IMR-90 (cell line): ENCODE measurements around the gene CCL4L2. TPM values are rescaled to one million over a fixed set of nuclear protein-coding genes. Genes with fewer than 3 reads are reported as not detected.
"Not testable (repeated sequence)": the region's sequence is repeated elsewhere in the genome, so short reads cannot be mapped to it uniquely, and the experiment has no call there.

ENCODE experiments used
- ATAC-seq: fragments of 200-7000 bp; cut with Tn5 transposase; 2 replicates; pipeline ENCODE4 v1.9.1; 2020; ENCODE audit warnings: low read depth, mild to moderate bottlenecking, moderate library complexity
- Bru-seq: library from RNA; stranded (reverse); fragments of 400-500 nt; gene quantifications from one replicate; lab custom pipeline; 2021; lab: Mats Ljungman, UMichigan
- BruChase-seq, 2 experiments: library from RNA; stranded (reverse); fragments of 400-500 nt; gene quantifications; one replicate each; lab custom pipeline; 2021; lab: Mats Ljungman, UMichigan
- BruUV-seq: library from RNA; stranded (reverse); fragments of 400-500 nt; replicated peaks from 2 replicates; lab custom pipeline; 2021; lab: Mats Ljungman, UMichigan
- CTCF ChIA-PET: fragments of 300-600 bp; formaldehyde crosslinking; extraction: SDS; loops from one replicate; lab custom pipeline; 2021; ENCODE audit warnings: antibody characterized with exemption; lab: Yijun Ruan, JAX
- POLR2A ChIA-PET: fragments of 300-600 bp; sonication (Branson Sonifier 250); formaldehyde crosslinking; loops from one replicate; lab custom pipeline; 2022; ENCODE audit warnings: antibody characterized with exemption; ENCODE audit not compliant: unreplicated experiment; lab: Charles Lee
- DNase-seq: peaks from one replicate; pipeline ENCODE4 v3.0.0; 2013
- H2AFZ ChIP-seq: replicated peaks from 2 replicates; pipeline ENCODE3; 2013; ENCODE audit warnings: low read length, mild to moderate bottlenecking; ENCODE audit not compliant: poor library complexity
- H2AK5ac ChIP-seq: 2 replicates; pipeline ENCODE4 v1.6.1; 2013; ENCODE audit warnings: low read depth, low read length, inconsistent platforms
- H2AK9ac ChIP-seq: replicated peaks from 2 replicates; pipeline ENCODE3; 2013; ENCODE audit warnings: mild to moderate bottlenecking, low read depth, low read length, moderate library complexity; ENCODE audit not compliant: poor library complexity
- H2BK120ac ChIP-seq: 2 replicates; pipeline ENCODE4 v1.6.1; 2013; ENCODE audit warnings: low read depth, low read length, inconsistent platforms
- H2BK15ac ChIP-seq: 3 replicates; pipeline ENCODE4 v1.6.1; 2013; ENCODE audit warnings: low read depth, low read length, inconsistent platforms
- H2BK20ac ChIP-seq: 2 replicates; pipeline ENCODE4 v1.6.1; 2013; ENCODE audit warnings: low read depth, mild to moderate bottlenecking, inconsistent platforms, low read length, moderate library complexity
- H2BK5ac ChIP-seq: 2 replicates; pipeline ENCODE4 v1.6.1; 2013; ENCODE audit warnings: mild to moderate bottlenecking, low read depth, low read length, inconsistent platforms; ENCODE audit not compliant: poor library complexity, severe bottlenecking
- H3K14ac ChIP-seq: replicated peaks from 2 replicates; pipeline ENCODE4 v1.6.1; 2013; ENCODE audit warnings: low read depth, low read length, inconsistent platforms
- H3K18ac ChIP-seq: 2 replicates; pipeline ENCODE4 v1.6.1; 2013; ENCODE audit warnings: low read depth, low read length, control low read depth
- H3K23ac ChIP-seq: 2 replicates; pipeline ENCODE4 v1.6.1; 2013; ENCODE audit warnings: low read depth, low read length, inconsistent platforms
- H3K27ac ChIP-seq: 2 replicates; pipeline ENCODE4 v1.5.1; 2013; ENCODE audit warnings: mild to moderate bottlenecking, control low read depth, low read length; ENCODE audit not compliant: insufficient read depth
- H3K27me3 ChIP-seq: 2 replicates; pipeline ENCODE4 v1.6.1; 2013; ENCODE audit warnings: low read length; ENCODE audit not compliant: control insufficient read depth, insufficient read depth
- H3K36me3 ChIP-seq: 2 replicates; pipeline ENCODE4 v1.6.1; 2013; ENCODE audit warnings: low read length, mixed read lengths; ENCODE audit not compliant: control insufficient read depth, insufficient read depth
- H3K4ac ChIP-seq: 2 replicates; pipeline ENCODE4 v1.6.1; 2013; ENCODE audit warnings: low read depth, low read length, inconsistent platforms
- H3K4me1 ChIP-seq: 2 replicates; pipeline ENCODE4 v1.6.1; 2013; ENCODE audit warnings: low read length, mixed read lengths; ENCODE audit not compliant: control insufficient read depth, insufficient read depth
- H3K4me2 ChIP-seq: 2 replicates; pipeline ENCODE4 v1.6.1; 2013; ENCODE audit warnings: low read depth, mild to moderate bottlenecking, control low read depth, low read length, moderate library complexity
- H3K4me3 ChIP-seq: 2 replicates; pipeline ENCODE4 v1.5.1; 2013; ENCODE audit warnings: low read depth, mild to moderate bottlenecking, control low read depth, low read length, moderate library complexity; ENCODE audit not compliant: insufficient read depth
- H3K56ac ChIP-seq: 2 replicates; pipeline ENCODE4 v1.6.1; 2013; ENCODE audit warnings: low read length, inconsistent platforms; ENCODE audit not compliant: insufficient read depth; ENCODE audit errors: extremely low read depth
- H3K79me1 ChIP-seq, 2 experiments: 2 replicates each; pipeline ENCODE4 v1.6.1; 2013; ENCODE audit warnings: low read length in 2 of 2, inconsistent platforms in 1 of 2, low read depth in 1 of 2
- H3K9ac ChIP-seq: 2 replicates; pipeline ENCODE4 v1.6.1; 2013; ENCODE audit warnings: low read depth, low read length, control low read depth
- H3K9me1 ChIP-seq: 2 replicates; pipeline ENCODE4 v1.6.1; 2013; ENCODE audit warnings: low read length, inconsistent platforms; ENCODE audit not compliant: insufficient read depth
- H3K9me3 ChIP-seq: 2 replicates; pipeline ENCODE4 v1.6.1; 2013; ENCODE audit warnings: low read length; ENCODE audit not compliant: control insufficient read depth, insufficient read depth
- H4K20me1 ChIP-seq: 2 replicates; pipeline ENCODE4 v1.6.1; 2013; ENCODE audit warnings: low read length, inconsistent platforms; ENCODE audit not compliant: insufficient read depth
- H4K5ac ChIP-seq: 2 replicates; pipeline ENCODE4 v1.6.1; 2013; ENCODE audit warnings: mild to moderate bottlenecking, low read depth, low read length, control low read depth
- H4K8ac ChIP-seq, 2 experiments: 2 replicates each; pipeline ENCODE4 v1.6.1; 2013; ENCODE audit warnings: low read depth in 2 of 2, low read length in 2 of 2, control low read depth in 1 of 2, inconsistent platforms in 1 of 2
- H4K91ac ChIP-seq: 2 replicates; pipeline ENCODE4 v1.6.1; 2013; ENCODE audit warnings: low read depth, low read length, inconsistent platforms; ENCODE audit not compliant: insufficient read depth
- WGBS, 2 experiments: methylation state at CpG; one replicate each; pipeline versions ENCODE4 v1.1.5 to v1.1.7; 2013; ENCODE audit warnings: missing lambda C conversion rate in 2 of 2; ENCODE audit not compliant: insufficient read length in 1 of 2; ENCODE audit errors: extremely low coverage in 2 of 2; 5-methylcytosine and 5-hydroxymethylcytosine counted together
- dilution Hi-C: fragments of 300-500 bp; cut with HindIII; formaldehyde crosslinking; loops from one replicate; pipeline ENCODE4 v1.14.3; 2018; ENCODE audit warnings: low sequenced_read_pairs; ENCODE audit not compliant: unreplicated experiment
- in situ Hi-C: fragments of 300-500 bp; cut with MboI; formaldehyde crosslinking; loops from 3 replicates; pipeline ENCODE4 v1.14.3; 2019; ENCODE audit warnings: low sequenced_read_pairs, inconsistent platforms, mixed read lengths
- intact Hi-C: fragments of 100-400 bp; cut with micrococcal nuclease; formaldehyde crosslinking; loops from 2 replicates; pipeline ENCODE4 v1.10.0; 2022
- long read RNA-seq: library from polyadenylated mRNA; unstranded; transcript quantifications from one replicate; pipeline ENCODE4 v2.0.0, GENCODE V29; 2021; ENCODE audit not compliant: unreplicated experiment
- polyA plus RNA-seq, 3 experiments: library from polyadenylated mRNA; depleted of rRNA; stranded (reverse); fragments of >200 nt; gene quantifications; 2 replicates each; pipeline ENCODE4 v1.2.3, GENCODE V29; 2012; ENCODE audit warnings: low replicate concordance in 1 of 3
- total RNA-seq: library from RNA; depleted of rRNA; stranded (reverse); fragments of >200 nt; gene quantifications from 2 replicates; pipeline ENCODE4 v1.2.3, GENCODE V29; 2012; rRNA removed

The CCL4L2 gene
- total RNA-seq (not detected in 2 replicates), polyA plus RNA-seq (2012; rRNA removed) (not detected in 2 replicates), Bru-seq, nascent RNA (not detected), BruChase-seq, experiment 1, labeled RNA remaining after a 6-hour chase (not detected), BruChase-seq, experiment 2, labeled RNA remaining after a 2-hour chase (not detected)
- polyA plus RNA-seq (2012; cell fraction: cytosol; rRNA removed) = not detected in 2 replicates
- polyA plus RNA-seq (2012; cell fraction: nucleus; rRNA removed; ENCODE audit: low replicate concordance) = not detected in 2 replicates
- long read RNA-seq = 0 reads

GRCh38 chr17:36210439-36211211, at the start of gene CCL4L2:
Gene CCL4L2 (plus strand): TSS chr17:36211063.
- H3K56ac ChIP-seq, intact Hi-C loops, H2AK9ac ChIP-seq, H2BK5ac ChIP-seq, H4K5ac ChIP-seq, H3K4ac ChIP-seq, H3K4me1 ChIP-seq, H2BK120ac ChIP-seq, H3K23ac ChIP-seq, H3K14ac ChIP-seq, H3K9ac ChIP-seq, H3K36me3 ChIP-seq, H3K79me1 ChIP-seq, H3K4me3 ChIP-seq, H2AK5ac ChIP-seq, H2BK20ac ChIP-seq, H4K20me1 ChIP-seq, H3K27ac ChIP-seq, H3K18ac ChIP-seq, dilution Hi-C loops, ATAC-seq, BruUV-seq, H3K27me3 ChIP-seq, H4K91ac ChIP-seq, DNase-seq, H2BK15ac ChIP-seq, POLR2A ChIA-PET, H3K4me2 ChIP-seq, H3K9me1 ChIP-seq, H4K8ac ChIP-seq, H3K9me3 ChIP-seq, CTCF ChIA-PET: not testable (repeated sequence)
- H2AFZ ChIP-seq = peak within 1 kb of the TSS; percentile 14
- in situ Hi-C loops = loop anchor here (25.0 kb wide), 1 partner anchor 252 kb away; no protein-coding TSS in a partner anchor
- 52% methylated on average over 5 of the region's 7 CpGs; no CpG with 5 or more reads in 1 of the 2 experiments for WGBS, 2 experiments

- H3K4me1 ChIP-seq, H2BK120ac ChIP-seq, H2BK20ac ChIP-seq, H3K56ac ChIP-seq, ATAC-seq, H4K8ac ChIP-seq, CTCF ChIA-PET, DNase-seq, H3K9ac ChIP-seq, H3K9me3 ChIP-seq, in situ Hi-C loops, H3K27ac ChIP-seq, H2BK15ac ChIP-seq, H3K18ac ChIP-seq, H3K14ac ChIP-seq, H3K4me3 ChIP-seq, H4K20me1 ChIP-seq, dilution Hi-C loops, H3K27me3 ChIP-seq, H4K91ac ChIP-seq, BruUV-seq, H3K4me2 ChIP-seq, H3K4ac ChIP-seq, H3K9me1 ChIP-seq, intact Hi-C loops, H3K36me3 ChIP-seq, POLR2A ChIA-PET, H3K79me1 ChIP-seq, H2AK5ac ChIP-seq, H2BK5ac ChIP-seq, H2AK9ac ChIP-seq, H3K23ac ChIP-seq, H2AFZ ChIP-seq, H4K5ac ChIP-seq: not testable (repeated sequence)
- no CpG with 5 or more reads among the region's 8 CpGs for WGBS, 2 experiments
These were observed 42.0 kb upstream of the CCL4L2 start for GRCh38 chr17:36168836-36169235.
